GM23248 (cell line): ENCODE measurements around the gene KAT2B. TPM values are rescaled to one million over a fixed set of nuclear protein-coding genes. Genes with fewer than 3 reads are reported as not detected.
A peak's percentile ranks its signal among the peaks of the same experiment; 100 is the strongest.

Experiments
- DNase-seq: peaks from one replicate; pipeline ENCODE4 v3.0.0-alpha.2; 2015
- H2AFZ ChIP-seq: fragments of 200-600 bp; sonication (generic); 2 replicates; pipeline ENCODE4 v1.6.1; 2016; ENCODE audit warnings: antibody characterized with exemption
- H3F3A ChIP-seq: fragments of 200-600 bp; sonication (generic); 2 replicates; pipeline ENCODE4 v1.6.1; 2016; ENCODE audit warnings: mild to moderate bottlenecking, antibody characterized with exemption, mixed run types; ENCODE audit not compliant: insufficient read depth
- H3K27ac ChIP-seq: fragments of 200-600 bp; sonication (generic); 2 replicates; pipeline ENCODE4 v1.5.1; 2016; ENCODE audit warnings: mild to moderate bottlenecking
- H3K27me3 ChIP-seq: fragments of 200-600 bp; sonication (generic); replicated peaks from 2 replicates; pipeline ENCODE4 v1.6.1; 2016; ENCODE audit warnings: mild to moderate bottlenecking; ENCODE audit not compliant: insufficient read depth
- H3K36me3 ChIP-seq: fragments of 200-600 bp; sonication (generic); 2 replicates; pipeline ENCODE4 v1.6.1; 2016; ENCODE audit warnings: low read depth, mild to moderate bottlenecking
- H3K4me1 ChIP-seq: fragments of 200-600 bp; sonication (generic); 2 replicates; pipeline ENCODE4 v1.6.1; 2016; ENCODE audit warnings: mild to moderate bottlenecking; ENCODE audit not compliant: insufficient read depth
- H3K4me2 ChIP-seq: fragments of 200-600 bp; sonication (generic); one replicate; pipeline ENCODE4 v1.6.1; 2016; ENCODE audit warnings: mild to moderate bottlenecking; ENCODE audit not compliant: unreplicated experiment
- H3K4me3 ChIP-seq: fragments of 200-600 bp; sonication (generic); 2 replicates; pipeline ENCODE4 v1.5.1; 2016; ENCODE audit warnings: mild to moderate bottlenecking
- H3K79me2 ChIP-seq: fragments of 200-600 bp; sonication (generic); 2 replicates; pipeline ENCODE4 v1.6.1; 2016; ENCODE audit warnings: mild to moderate bottlenecking; ENCODE audit not compliant: insufficient read depth
- H3K9ac ChIP-seq: fragments of 200-600 bp; sonication (generic); 2 replicates; pipeline ENCODE4 v1.6.1; 2016; ENCODE audit warnings: mild to moderate bottlenecking
- H3K9me2 ChIP-seq: fragments of 200-600 bp; sonication (generic); 2 replicates; pipeline ENCODE4 v1.6.1; 2016; ENCODE audit warnings: mixed run types, mild to moderate bottlenecking, moderate library complexity; ENCODE audit not compliant: insufficient read depth
- H3K9me3 ChIP-seq: fragments of 200-600 bp; sonication (generic); one replicate; pipeline ENCODE4 v1.6.1; 2017; ENCODE audit warnings: low read depth
- H4K20me1 ChIP-seq: fragments of 200-600 bp; sonication (generic); 2 replicates; pipeline ENCODE4 v1.6.0; 2016; ENCODE audit not compliant: insufficient read depth
- EZH2 ChIP-seq: fragments of 200-600 bp; sonication (generic); IDR thresholded peaks from 2 replicates; pipeline ENCODE4 v1.6.1; 2018; ENCODE audit warnings: antibody characterized with exemption, mild to moderate bottlenecking; ENCODE audit not compliant: insufficient read depth, poor library complexity, severe bottlenecking
- EZH2phosphoT487 ChIP-seq: fragments of 200-600 bp; sonication (generic); IDR thresholded peaks from 2 replicates; pipeline ENCODE4 v1.6.1; 2018; ENCODE audit warnings: antibody characterized with exemption, moderate library complexity, mild to moderate bottlenecking, low read depth; ENCODE audit not compliant: insufficient read depth
- WGBS, 2 experiments: methylation state at CpG; one replicate each; pipeline ENCODE4 v1.1.6; 2015 to 2017; ENCODE audit warnings: low lambda C conversion rate in 2 of 2, low coverage in 1 of 2; ENCODE audit errors: missing lambda C conversion rate in 2 of 2; 5-methylcytosine and 5-hydroxymethylcytosine counted together
- in situ Hi-C: fragments of 300-500 bp; cut with MboI; formaldehyde crosslinking; loops from 2 replicates; pipeline ENCODE4 v1.15.0; 2020
- polyA plus RNA-seq: library from polyadenylated mRNA; unstranded; fragments of >200 nt; fragmentation: Nextera tagmentation; extraction: Ambion mirVana; gene quantifications from 2 replicates; pipeline ENCODE4 v1.2.1, GENCODE V29; 2016
- total RNA-seq: library from RNA; depleted of rRNA; stranded (reverse); fragments of >200 nt; shearing (Covaris generic); gene quantifications from 2 replicates; pipeline ENCODE4 v1.2.3, GENCODE V29; 2014

The KAT2B gene
- total and polyA plus RNA-seq, 2 experiments from 2014 or later, result 1.5 to 13.5 TPM

DNA sequence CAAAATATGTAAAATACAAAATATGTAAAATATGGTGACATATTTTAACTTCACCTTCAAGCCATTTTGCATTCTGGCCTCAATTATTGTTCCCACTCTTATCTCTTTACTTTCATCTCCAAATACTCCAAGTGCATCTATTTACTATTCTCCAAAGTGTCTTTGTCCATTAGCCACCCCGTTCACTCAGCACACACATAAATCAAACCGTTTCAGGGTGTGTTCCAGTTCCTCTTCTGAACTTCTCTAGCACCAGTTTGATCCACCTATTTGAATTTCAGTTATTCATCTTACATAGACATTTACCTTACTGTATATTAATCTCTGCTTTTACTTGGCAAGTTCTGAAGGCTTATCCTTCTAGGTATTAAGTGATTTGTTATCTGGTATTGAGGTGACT lies 100.6 kb downstream of the KAT2B start:
- Histone ChIP-seq H3K79me2 (no peaks in the 10 kb centered on the region), H3K9me3 (no peaks in the 10 kb centered on the region), H3K9ac (no peak overlapping the region), H3K4me3 (no peak overlapping the region), H3K4me1 (no peaks in the 10 kb centered on the region), H3K27me3 (no peaks in the 10 kb centered on the region), H3K4me2 (no peak overlapping the region), H3K36me3 (no peaks in the 10 kb centered on the region), H3F3A (no peaks in the 10 kb centered on the region), H3K9me2 (no peaks in the 10 kb centered on the region), H3K27ac (no peak overlapping the region), H2AFZ (no peak overlapping the region), H4K20me1 (no peaks in the 10 kb centered on the region)
- WGBS, 2 experiments, result 88 to 91% methylated on average over 2 of the region's 2 CpGs
- in situ Hi-C loops, result no loop called here
- TF ChIP-seq EZH2 (no peak), EZH2phosphoT487 (no peak)
- DNase-seq, result no peak

DNA sequence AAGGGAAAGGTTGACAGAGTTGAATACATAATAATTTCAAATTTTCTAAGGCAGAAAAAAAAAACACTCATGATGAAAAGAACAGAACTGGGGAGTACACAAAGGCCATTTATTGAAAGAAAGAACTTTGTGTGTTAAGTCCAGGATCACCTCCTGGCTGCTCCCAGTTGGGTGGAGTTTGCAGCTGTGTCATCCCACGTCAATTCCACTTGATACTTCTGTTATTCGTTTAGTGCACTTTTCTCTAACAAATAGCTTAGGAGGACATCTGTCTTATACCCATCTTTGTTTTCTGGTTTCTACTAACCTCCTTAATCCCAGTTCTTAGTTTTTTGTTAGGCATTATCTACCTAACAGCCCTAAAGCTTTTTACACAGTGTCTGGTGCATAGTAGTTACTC lies 101.1 kb downstream of the KAT2B start:
- H3K27me3 ChIP-seq, result no peaks in the 10 kb centered on the region
- in situ Hi-C loops, result no loop called here
- DNase-seq, result no peak
- no peak overlapping the region for H3K4me2 ChIP-seq
- H3K4me3 ChIP-seq, result no peak overlapping the region
- H3K9ac ChIP-seq, result no peak overlapping the region
- no peak for TF ChIP-seq EZH2phosphoT487
- no peak for TF ChIP-seq EZH2
- H3K27ac ChIP-seq, result no peak overlapping the region
- H3K79me2 ChIP-seq, result no peaks in the 10 kb centered on the region
- H3K9me2 ChIP-seq, result no peaks in the 10 kb centered on the region
- no peaks in the 10 kb centered on the region for H3F3A ChIP-seq
- H3K9me3 ChIP-seq, result no peaks in the 10 kb centered on the region
- no peaks in the 10 kb centered on the region for H4K20me1 ChIP-seq
- H3K36me3 ChIP-seq, result no peaks in the 10 kb centered on the region
- H3K4me1 ChIP-seq, result no peaks in the 10 kb centered on the region
- WGBS, 2 experiments, result 50 to 62% methylated on average over 2 of the region's 2 CpGs
- H2AFZ ChIP-seq, result no peak overlapping the region

DNA sequence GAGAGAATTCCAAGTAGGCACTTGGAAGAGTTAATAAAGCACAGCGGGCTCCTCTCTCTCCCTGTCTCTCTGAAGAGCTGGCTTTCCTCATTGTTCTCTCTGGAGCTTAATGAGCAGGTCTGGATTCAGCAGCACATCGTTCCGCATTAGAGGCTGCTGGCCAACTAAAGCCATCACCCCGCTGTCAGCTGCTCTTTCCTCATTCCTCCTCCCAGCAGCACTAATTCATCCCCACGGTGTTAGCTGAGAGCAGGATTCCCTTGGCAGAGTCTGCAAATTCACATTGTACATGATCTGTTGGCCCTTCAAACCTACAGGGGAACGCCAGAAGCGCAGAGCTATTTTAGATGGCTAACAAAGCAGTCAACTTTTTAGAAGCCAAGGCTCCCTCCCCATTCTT lies 101.6 kb downstream of the KAT2B start:
- no peaks in the 10 kb centered on the region for H3F3A ChIP-seq
- H4K20me1 ChIP-seq, result no peaks in the 10 kb centered on the region
- no peak overlapping the region for H3K27ac ChIP-seq
- no peaks in the 10 kb centered on the region for H3K4me1 ChIP-seq
- in situ Hi-C loops, result no loop called here
- no peaks in the 10 kb centered on the region for H3K9me2 ChIP-seq
- H3K4me2 ChIP-seq, result no peak overlapping the region
- 22 to 23% methylated on average over 7 of the region's 7 CpGs for WGBS, 2 experiments
- H3K4me3 ChIP-seq, result no peak overlapping the region
- DNase-seq, result peak; percentile 4
- no peaks in the 10 kb centered on the region for H3K27me3 ChIP-seq
- no peak overlapping the region for H2AFZ ChIP-seq
- no peaks in the 10 kb centered on the region for H3K36me3 ChIP-seq
- no peaks in the 10 kb centered on the region for H3K79me2 ChIP-seq
- TF ChIP-seq EZH2, result no peak
- no peak for TF ChIP-seq EZH2phosphoT487
- H3K9me3 ChIP-seq, result no peaks in the 10 kb centered on the region
- no peak overlapping the region for H3K9ac ChIP-seq

DNA sequence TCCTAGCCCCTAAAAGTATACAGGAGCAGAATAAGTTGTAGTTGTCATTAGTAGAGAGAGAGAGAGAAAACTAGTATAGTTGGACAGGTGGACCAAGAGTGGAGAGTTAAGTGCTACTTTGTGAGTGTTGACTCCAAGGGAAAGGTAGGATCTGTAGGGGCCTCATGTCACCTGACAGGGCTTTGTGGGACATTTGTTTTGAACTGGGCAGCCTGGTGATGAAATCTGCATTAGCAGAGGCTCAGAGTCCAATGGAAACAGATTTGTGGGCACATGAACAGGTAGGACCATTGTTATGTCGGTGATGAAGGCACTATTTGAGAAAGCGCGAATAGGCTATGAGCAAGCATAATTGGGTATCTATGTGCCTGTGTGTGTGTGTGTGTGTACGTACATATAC lies 102.3 kb downstream of the KAT2B start:
- no peaks in the 10 kb centered on the region for H3K36me3 ChIP-seq
- WGBS, 2 experiments, result 96% methylated on average over 4 of the region's 4 CpGs
- no peaks in the 10 kb centered on the region for H3K79me2 ChIP-seq

DNA sequence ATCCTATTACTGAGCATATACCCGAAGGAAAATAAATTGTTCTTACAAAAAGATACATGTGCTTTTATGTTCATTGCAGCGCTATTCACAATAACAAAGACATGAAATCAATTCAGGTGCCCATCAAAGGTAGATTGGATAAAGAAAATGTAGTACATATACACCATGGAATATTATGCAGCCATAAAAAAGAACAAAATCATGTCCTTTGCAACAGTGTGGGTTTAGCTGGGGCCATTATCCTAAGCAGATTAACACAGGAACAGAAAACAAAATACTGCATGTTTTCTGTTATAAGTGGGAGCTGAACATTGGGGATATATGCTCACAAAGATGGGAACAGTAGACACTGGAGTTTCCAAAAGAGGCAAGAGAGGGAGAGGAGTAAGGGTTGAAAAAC lies 103.3 kb downstream of the KAT2B start:
- H3K9me3 ChIP-seq, result no peaks in the 10 kb centered on the region
- H3K9ac ChIP-seq, result no peak overlapping the region
- no peaks in the 10 kb centered on the region for H3K9me2 ChIP-seq
- H3K36me3 ChIP-seq, result no peaks in the 10 kb centered on the region
- H4K20me1 ChIP-seq, result no peaks in the 10 kb centered on the region
- no peak overlapping the region for H3K4me2 ChIP-seq
- H3K27me3 ChIP-seq, result no peaks in the 10 kb centered on the region
- H3F3A ChIP-seq, result no peaks in the 10 kb centered on the region
- DNase-seq, result no peak
- H3K4me3 ChIP-seq, result no peak overlapping the region
- H3K4me1 ChIP-seq, result no peaks in the 10 kb centered on the region
- H3K79me2 ChIP-seq, result no peaks in the 10 kb centered on the region
- TF ChIP-seq EZH2phosphoT487 (no peak), EZH2 (no peak)
- 97 to 98% methylated on average over 2 of the region's 2 CpGs for WGBS, 2 experiments
- in situ Hi-C loops, result no loop called here
- H2AFZ ChIP-seq, result no peak overlapping the region
- no peak overlapping the region for H3K27ac ChIP-seq

More for the DNA sequence above, 102.3 kb downstream of the KAT2B start:
- DNase-seq, result no peak
- Histone ChIP-seq H3K27ac (no peak overlapping the region), H3K9me3 (no peaks in the 10 kb centered on the region), H2AFZ (no peak overlapping the region), H4K20me1 (no peaks in the 10 kb centered on the region), H3K4me3 (no peak overlapping the region), H3K4me1 (no peaks in the 10 kb centered on the region), H3F3A (no peaks in the 10 kb centered on the region), H3K9me2 (no peaks in the 10 kb centered on the region), H3K27me3 (no peaks in the 10 kb centered on the region), H3K9ac (no peak overlapping the region), H3K4me2 (no peak overlapping the region)
- TF ChIP-seq EZH2 (no peak), EZH2phosphoT487 (no peak)
- in situ Hi-C loops, result no loop called here
